Stimulated activated CD8-positive, alpha-beta memory T cell treated with anti-CD3 and anti-CD28 coated beads, Interleukin-7, amount 100 ng/mL, for 4 hours (primary cell): ENCODE results near the gene FAM184A.

Experiments used
- DNase-seq, 2 donors: peaks; one replicate each; pipeline ENCODE4 v3.0.0-alpha.2; 2020; ENCODE audit warnings: low read depth in 2 of 2

FAM184A gene

GRCh38 chr6:118967239-118967638 lies 111.2 kb downstream of the FAM184A start:
- DNase-seq, result no peak

GRCh38 chr6:118965843-118966370 lies 112.6 kb downstream of the FAM184A start:
- DNase-seq, result no peak

- no peak for DNase-seq
Measured at GRCh38 chr6:118965371-118965770, 113.1 kb downstream of the FAM184A start.

- DNase-seq, result no peak
Measured at GRCh38 chr6:118963003-118963402, 115.5 kb downstream of the FAM184A start.

- no peak for DNase-seq
Measured at GRCh38 chr6:118959903-118960302, 118.6 kb downstream of the FAM184A start.

- DNase-seq, result no peak
Measured at GRCh38 chr6:118953391-118953790, 125.1 kb downstream of the FAM184A start.

- no peak for DNase-seq
Measured at GRCh38 chr6:118952683-118953082, 125.8 kb downstream of the FAM184A start.

- no peak for DNase-seq
Measured at GRCh38 chr6:118945217-118945616, 133.2 kb downstream of the FAM184A start.

GRCh38 chr6:118940770-118941169 lies 137.7 kb downstream of the FAM184A start:
- DNase-seq, result no peak

- DNase-seq, result no peak
Measured at GRCh38 chr6:118939683-118940082, 138.8 kb downstream of the FAM184A start.

- DNase-seq, result no peak
Measured at GRCh38 chr6:118935978-118936703, 142.3 kb downstream of the FAM184A start.

- DNase-seq, result no peak
Measured at GRCh38 chr6:118935331-118935668, 143.2 kb downstream of the FAM184A start.

GRCh38 chr6:118934461-118935330 lies 143.8 kb downstream of the FAM184A start, which contains the start of gene MCM9:
TSS of gene MCM9 (minus strand) at chr6:118935159. CDS start at chr6:118931723, 3,436 bp downstream.
- peak; percentile 56 to 84 for DNase-seq

- DNase-seq, result no peak
Measured at GRCh38 chr6:118933855-118934460, 144.5 kb downstream of the FAM184A start.

GRCh38 chr6:118932421-118932820 lies 146.0 kb downstream of the FAM184A start:
- DNase-seq, result no peak

- no peak for DNase-seq
Measured at GRCh38 chr6:118931436-118931835, 147.0 kb downstream of the FAM184A start.

GRCh38 chr6:118930680-118931079 lies 147.8 kb downstream of the FAM184A start:
- DNase-seq, result no peak

- no peak for DNase-seq
Measured at GRCh38 chr6:118923035-118923434, 155.4 kb downstream of the FAM184A start.

- no peak for DNase-seq
Measured at GRCh38 chr6:118921084-118921483, 157.4 kb downstream of the FAM184A start.

- DNase-seq, result no peak
Measured at GRCh38 chr6:118918329-118918725, 160.1 kb downstream of the FAM184A start.

GRCh38 chr6:118917546-118918328 lies 160.7 kb downstream of the FAM184A start:
- DNase-seq, result no peak
